Measurements from ENCODE around the gene COMMD10.

Gene COMMD10

DNA sequence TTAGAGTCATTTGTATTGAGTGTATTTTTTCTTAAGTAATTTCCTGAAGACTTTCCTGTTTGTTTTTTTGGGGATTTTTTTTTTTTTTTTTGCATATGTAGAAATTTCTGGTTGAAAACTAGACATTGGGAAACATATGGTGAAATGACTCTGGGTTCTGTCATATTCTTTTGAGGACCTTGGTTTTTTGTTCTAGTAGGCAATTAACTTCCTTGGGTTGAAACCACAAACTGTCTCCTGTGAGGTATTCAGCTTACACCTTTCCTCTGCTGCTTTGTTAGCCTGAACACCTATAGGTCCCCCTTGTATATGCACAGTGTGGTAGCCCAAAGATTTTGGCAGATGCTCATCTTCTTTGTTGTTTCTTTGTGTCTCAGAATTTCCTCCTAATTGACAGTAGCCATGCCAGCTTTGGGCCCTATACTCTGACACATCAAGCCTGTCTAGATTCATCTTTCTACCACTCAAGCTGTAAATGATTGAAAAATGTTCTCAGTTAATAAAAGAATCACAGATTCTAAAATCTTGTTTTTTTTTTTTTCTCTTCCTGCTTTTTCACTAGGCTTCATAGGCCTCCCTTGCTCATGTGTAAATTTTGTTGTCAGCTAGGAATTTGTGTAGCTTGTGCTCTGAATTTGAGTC lies 140.6 kb downstream of the COMMD10 start:
- Mint-ChIP-seq H3K27ac (no peak overlapping the region), H3K9me3 (ENCODE audit: low read depth) (peaks cover 17% of the 10 kb centered on the region), H3K4me3 (no peak overlapping the region), H3K4me1 (ENCODE audit: low read depth) (peaks cover 7% of the 10 kb centered on the region), H3K27me3 (no peaks in the 10 kb centered on the region), H3K36me3 (peaks cover 41% of the 10 kb centered on the region)

GRCh38 chr5:116229131-116229689 lies 144.4 kb downstream of the COMMD10 start:
- peaks cover 7% of the 10 kb centered on the region for H3K4me1 Mint-ChIP-seq (ENCODE audit: low read depth)
- no peak overlapping the region for H3K27ac Mint-ChIP-seq
- no peaks in the 10 kb centered on the region for H3K27me3 Mint-ChIP-seq
- H3K9me3 Mint-ChIP-seq (ENCODE audit: low read depth): peaks cover 5% of the 10 kb centered on the region
- peaks cover 36% of the 10 kb centered on the region for H3K36me3 Mint-ChIP-seq
- H3K4me3 Mint-ChIP-seq: no peak overlapping the region

DNA sequence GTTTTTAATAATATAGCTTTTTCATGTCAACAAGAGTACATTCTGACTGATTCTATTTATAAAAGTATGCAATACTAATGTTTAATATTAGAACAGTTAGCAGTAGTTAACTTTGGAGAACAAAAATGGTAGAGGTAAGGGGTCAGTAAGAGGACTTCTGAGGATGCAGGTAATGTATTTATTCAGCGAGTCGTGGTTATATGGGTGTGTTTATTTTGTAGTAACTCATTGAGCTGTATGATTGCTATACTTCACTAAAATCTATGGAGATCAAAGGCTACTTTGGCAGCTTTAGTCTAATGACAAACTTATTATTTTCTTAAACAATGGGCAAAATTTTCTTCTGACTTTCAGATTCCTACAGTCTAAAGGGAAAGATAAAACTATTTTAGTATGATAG lies 146.5 kb downstream of the COMMD10 start:
- Mint-ChIP-seq H3K27me3 (no peaks in the 10 kb centered on the region), H3K4me3 (no peak overlapping the region), H3K36me3 (peaks cover 37% of the 10 kb centered on the region), H3K4me1 (ENCODE audit: low read depth) (no peaks in the 10 kb centered on the region), H3K9me3 (ENCODE audit: low read depth) (no peaks in the 10 kb centered on the region), H3K27ac (no peak overlapping the region)

DNA sequence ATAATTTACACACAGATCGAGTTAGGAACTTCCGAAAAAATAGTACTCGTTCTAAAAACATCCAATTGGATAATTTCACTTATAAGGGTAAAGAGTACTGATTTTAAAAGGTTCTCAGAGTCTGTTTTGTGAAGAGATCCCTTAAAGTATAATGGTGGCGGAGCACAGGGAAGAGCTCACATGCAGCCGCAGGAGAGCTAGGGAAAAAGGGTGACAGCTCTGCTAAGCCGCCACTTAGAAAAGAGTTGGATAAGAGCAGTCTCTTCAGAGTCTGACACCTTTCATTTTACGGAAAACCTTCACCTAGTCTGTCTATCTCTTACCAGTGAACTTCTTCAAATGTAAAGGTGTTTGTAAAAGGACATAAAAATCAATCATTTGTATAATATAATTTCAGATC lies 149.9 kb downstream of the COMMD10 start:
- peaks cover 36% of the 10 kb centered on the region for H3K36me3 Mint-ChIP-seq
- H3K9me3 Mint-ChIP-seq (ENCODE audit: low read depth): peaks cover 4% of the 10 kb centered on the region
- no peak overlapping the region for H3K4me3 Mint-ChIP-seq
- H3K4me1 Mint-ChIP-seq (ENCODE audit: low read depth): no peaks in the 10 kb centered on the region
- no peak overlapping the region for H3K27ac Mint-ChIP-seq
- no peaks in the 10 kb centered on the region for H3K27me3 Mint-ChIP-seq

- Mint-ChIP-seq H3K4me3 (no peak overlapping the region), H3K27ac (no peak overlapping the region), H3K27me3 (no peaks in the 10 kb centered on the region), H3K4me1 (ENCODE audit: low read depth) (no peaks in the 10 kb centered on the region), H3K9me3 (ENCODE audit: low read depth) (peaks cover 4% of the 10 kb centered on the region), H3K36me3 (peaks cover 45% of the 10 kb centered on the region)
Observed at GRCh38 chr5:116237917-116238500, 153.2 kb downstream of the COMMD10 start.

DNA sequence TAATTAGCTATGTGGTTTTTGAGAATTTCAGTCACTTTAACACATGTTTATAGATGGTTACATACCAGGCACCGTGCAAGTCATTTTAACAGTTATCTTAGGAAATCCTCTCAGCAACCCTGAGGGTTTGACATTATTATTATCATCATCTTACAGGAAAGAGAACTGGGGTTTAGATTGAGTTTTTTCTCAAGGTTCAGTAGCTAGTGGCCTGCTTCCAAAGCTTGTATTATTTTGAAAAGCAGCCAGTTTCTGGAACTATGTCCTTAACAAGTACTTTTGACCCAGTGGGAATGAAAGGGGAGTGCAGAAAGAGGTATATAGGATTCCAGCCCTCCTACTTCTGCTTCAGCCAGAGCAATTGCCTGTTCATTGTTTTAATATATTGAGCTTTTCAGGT lies 157.5 kb downstream of the COMMD10 start:
- Mint-ChIP-seq H3K4me3 (no peak overlapping the region), H3K36me3 (peaks cover 34% of the 10 kb centered on the region), H3K27ac (no peak overlapping the region), H3K4me1 (ENCODE audit: low read depth) (no peaks in the 10 kb centered on the region), H3K27me3 (no peaks in the 10 kb centered on the region), H3K9me3 (ENCODE audit: low read depth) (peaks cover 19% of the 10 kb centered on the region)

DNA sequence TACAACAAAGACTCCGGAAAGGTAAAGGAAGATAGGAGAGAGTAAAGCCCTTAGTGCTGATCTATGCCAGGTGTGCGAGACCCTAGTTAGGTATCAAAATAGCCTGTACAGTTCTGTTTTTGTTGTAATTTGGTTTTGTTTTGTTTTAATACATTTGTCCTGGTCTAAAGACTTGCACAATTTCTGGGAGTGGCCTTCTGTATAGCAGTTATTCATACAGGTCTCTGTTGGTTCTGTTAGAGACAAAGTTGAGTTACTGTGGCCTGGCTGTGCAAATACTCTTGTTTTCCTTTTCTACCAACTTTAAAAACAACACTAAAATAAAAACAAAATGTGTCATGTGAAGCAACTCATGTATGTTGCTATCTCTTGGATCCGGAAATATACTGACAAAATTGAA lies 163.6 kb downstream of the COMMD10 start:
- H3K9me3 Mint-ChIP-seq (ENCODE audit: low read depth): peaks cover 33% of the 10 kb centered on the region
- H3K27ac Mint-ChIP-seq: no peak overlapping the region
- no peak overlapping the region for H3K4me3 Mint-ChIP-seq
- no peaks in the 10 kb centered on the region for H3K27me3 Mint-ChIP-seq
- H3K4me1 Mint-ChIP-seq (ENCODE audit: low read depth): no peaks in the 10 kb centered on the region
- peaks cover 26% of the 10 kb centered on the region for H3K36me3 Mint-ChIP-seq

DNA sequence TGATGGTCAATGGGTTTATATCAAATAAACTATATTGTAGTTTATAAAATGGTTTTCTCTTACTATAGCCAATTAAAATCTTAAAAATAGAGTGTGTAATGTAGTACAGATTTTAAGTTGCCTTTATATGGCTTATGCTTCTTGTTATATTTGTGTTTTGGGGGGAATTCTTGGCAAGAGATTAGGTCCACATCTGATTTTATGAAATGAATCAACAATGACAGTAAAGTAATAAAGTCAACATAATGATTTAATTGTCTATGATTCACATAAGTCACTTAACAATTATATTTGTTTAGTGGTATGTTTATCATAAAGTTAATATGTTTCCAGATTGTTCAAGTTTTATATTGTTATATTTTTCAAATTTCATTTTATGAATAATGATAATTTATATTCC lies 164.8 kb downstream of the COMMD10 start:
- no peaks in the 10 kb centered on the region for H3K4me1 Mint-ChIP-seq (ENCODE audit: low read depth)
- H3K4me3 Mint-ChIP-seq: no peak overlapping the region
- H3K27me3 Mint-ChIP-seq: no peaks in the 10 kb centered on the region
- peaks cover 25% of the 10 kb centered on the region for H3K36me3 Mint-ChIP-seq
- H3K27ac Mint-ChIP-seq: no peak overlapping the region
- H3K9me3 Mint-ChIP-seq (ENCODE audit: low read depth): peaks cover 31% of the 10 kb centered on the region

- Mint-ChIP-seq H3K4me1 (ENCODE audit: low read depth) (no peaks in the 10 kb centered on the region), H3K4me3 (no peak overlapping the region), H3K27ac (no peak overlapping the region), H3K36me3 (peaks cover 46% of the 10 kb centered on the region), H3K27me3 (no peaks in the 10 kb centered on the region), H3K9me3 (ENCODE audit: low read depth) (peaks cover 23% of the 10 kb centered on the region)
Observed at GRCh38 chr5:116256717-116257116, 171.9 kb downstream of the COMMD10 start.

- peaks cover 28% of the 10 kb centered on the region for H3K9me3 Mint-ChIP-seq (ENCODE audit: low read depth)
- peaks cover 58% of the 10 kb centered on the region for H3K36me3 Mint-ChIP-seq
- H3K27me3 Mint-ChIP-seq: no peaks in the 10 kb centered on the region
- H3K27ac Mint-ChIP-seq: no peak overlapping the region
- no peaks in the 10 kb centered on the region for H3K4me1 Mint-ChIP-seq (ENCODE audit: low read depth)
- no peak overlapping the region for H3K4me3 Mint-ChIP-seq
Observed at GRCh38 chr5:116265471-116265870, 180.6 kb downstream of the COMMD10 start.

DNA sequence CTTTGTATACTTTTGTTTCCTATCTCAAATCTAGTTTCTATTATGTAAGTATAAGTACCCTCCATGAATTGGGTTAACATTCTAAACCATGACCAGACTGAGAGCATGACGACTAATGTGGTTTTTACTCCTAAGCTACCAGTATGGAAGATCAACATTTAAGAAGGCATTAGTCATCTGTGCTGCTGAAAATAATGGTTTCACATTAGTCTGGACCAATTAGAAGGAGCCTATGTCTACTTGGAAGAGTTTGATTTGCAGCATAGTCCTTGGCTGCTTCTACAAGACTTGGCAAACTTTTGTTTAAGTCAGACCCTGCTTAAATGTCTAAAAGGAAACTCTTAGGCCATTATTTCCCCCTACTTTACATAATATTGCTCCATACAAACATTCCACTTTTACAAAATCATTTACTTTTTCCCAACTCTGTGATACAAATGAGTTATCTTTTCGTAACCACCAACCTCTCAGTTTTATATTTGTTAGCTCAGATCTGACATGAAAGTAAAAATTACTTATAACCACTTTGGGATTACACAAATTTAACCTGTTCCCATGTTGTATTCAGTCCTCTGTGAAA lies 186.7 kb downstream of the COMMD10 start:
- no peaks in the 10 kb centered on the region for H3K27me3 Mint-ChIP-seq
- no peaks in the 10 kb centered on the region for H3K4me1 Mint-ChIP-seq (ENCODE audit: low read depth)
- peaks cover 46% of the 10 kb centered on the region for H3K36me3 Mint-ChIP-seq
- H3K9me3 Mint-ChIP-seq (ENCODE audit: low read depth): peaks cover 30% of the 10 kb centered on the region
- H3K4me3 Mint-ChIP-seq: no peak overlapping the region
- no peak overlapping the region for H3K27ac Mint-ChIP-seq

GRCh38 chr5:116272281-116272941 lies 187.6 kb downstream of the COMMD10 start:
- Mint-ChIP-seq H3K4me1 (ENCODE audit: low read depth) (no peaks in the 10 kb centered on the region), H3K9me3 (ENCODE audit: low read depth) (peaks cover 33% of the 10 kb centered on the region), H3K27me3 (no peaks in the 10 kb centered on the region), H3K27ac (no peak overlapping the region), H3K4me3 (no peak overlapping the region), H3K36me3 (peaks cover 46% of the 10 kb centered on the region)

- H3K27ac Mint-ChIP-seq: no peak overlapping the region
- no peak overlapping the region for H3K4me3 Mint-ChIP-seq
- peaks cover 33% of the 10 kb centered on the region for H3K9me3 Mint-ChIP-seq (ENCODE audit: low read depth)
- H3K36me3 Mint-ChIP-seq: peaks cover 45% of the 10 kb centered on the region
- H3K27me3 Mint-ChIP-seq: no peaks in the 10 kb centered on the region
- H3K4me1 Mint-ChIP-seq (ENCODE audit: low read depth): no peaks in the 10 kb centered on the region
Observed at GRCh38 chr5:116273448-116274242, 188.8 kb downstream of the COMMD10 start.

DNA sequence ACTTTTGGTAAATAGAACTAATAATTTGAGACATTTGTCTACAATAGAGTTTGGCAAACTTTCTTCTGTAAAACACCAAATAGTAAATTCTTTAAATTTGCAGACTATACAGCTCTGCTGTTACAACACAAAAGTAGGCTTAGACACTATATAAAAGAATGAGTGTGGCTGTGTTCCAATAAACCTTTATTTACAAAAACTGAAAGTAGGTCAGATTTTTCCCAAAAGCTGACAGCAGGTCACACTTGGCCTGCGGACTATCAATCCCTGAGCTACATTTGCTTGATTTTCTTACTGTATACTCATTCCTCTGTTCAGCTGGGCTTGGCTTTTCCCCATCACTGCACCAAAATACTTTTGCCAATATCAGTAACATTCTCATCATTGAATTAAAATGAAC lies 189.4 kb downstream of the COMMD10 start:
- H3K9me3 Mint-ChIP-seq (ENCODE audit: low read depth): peaks cover 33% of the 10 kb centered on the region
- H3K27me3 Mint-ChIP-seq: no peaks in the 10 kb centered on the region
- peaks cover 49% of the 10 kb centered on the region for H3K36me3 Mint-ChIP-seq
- no peaks in the 10 kb centered on the region for H3K4me1 Mint-ChIP-seq (ENCODE audit: low read depth)
- H3K4me3 Mint-ChIP-seq: no peak overlapping the region
- no peak overlapping the region for H3K27ac Mint-ChIP-seq

Data from activated naive CD8-positive, alpha-beta T cell (primary cell).